Activated gamma-delta T cell treated with Interleukin-2 at 50 U/mL for 16 hours (primary cell): ENCODE results near the gene PRR18.
"Not testable (repeated sequence)": the region's sequence is repeated elsewhere in the genome, so short reads cannot be mapped to it uniquely, and the experiment has no call there.

Experiments used
- DNase-seq: peaks from one replicate; pipeline ENCODE4 v3.0.0-alpha.2; 2020

Gene PRR18, protein sequence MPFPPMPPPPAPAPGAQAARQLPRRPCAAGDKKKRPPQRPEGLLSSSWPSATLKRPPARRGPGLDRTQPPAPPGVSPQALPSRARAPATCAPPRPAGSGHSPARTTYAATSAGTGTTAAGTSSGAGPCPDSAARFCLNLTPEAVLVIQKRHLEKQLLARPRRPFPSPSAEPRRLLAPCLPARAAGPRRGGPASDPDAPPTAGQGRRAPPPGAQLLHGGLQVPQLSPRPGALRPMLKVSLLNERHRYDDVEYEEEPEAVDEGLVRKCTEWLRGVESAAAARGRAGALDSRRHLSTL

DNA sequence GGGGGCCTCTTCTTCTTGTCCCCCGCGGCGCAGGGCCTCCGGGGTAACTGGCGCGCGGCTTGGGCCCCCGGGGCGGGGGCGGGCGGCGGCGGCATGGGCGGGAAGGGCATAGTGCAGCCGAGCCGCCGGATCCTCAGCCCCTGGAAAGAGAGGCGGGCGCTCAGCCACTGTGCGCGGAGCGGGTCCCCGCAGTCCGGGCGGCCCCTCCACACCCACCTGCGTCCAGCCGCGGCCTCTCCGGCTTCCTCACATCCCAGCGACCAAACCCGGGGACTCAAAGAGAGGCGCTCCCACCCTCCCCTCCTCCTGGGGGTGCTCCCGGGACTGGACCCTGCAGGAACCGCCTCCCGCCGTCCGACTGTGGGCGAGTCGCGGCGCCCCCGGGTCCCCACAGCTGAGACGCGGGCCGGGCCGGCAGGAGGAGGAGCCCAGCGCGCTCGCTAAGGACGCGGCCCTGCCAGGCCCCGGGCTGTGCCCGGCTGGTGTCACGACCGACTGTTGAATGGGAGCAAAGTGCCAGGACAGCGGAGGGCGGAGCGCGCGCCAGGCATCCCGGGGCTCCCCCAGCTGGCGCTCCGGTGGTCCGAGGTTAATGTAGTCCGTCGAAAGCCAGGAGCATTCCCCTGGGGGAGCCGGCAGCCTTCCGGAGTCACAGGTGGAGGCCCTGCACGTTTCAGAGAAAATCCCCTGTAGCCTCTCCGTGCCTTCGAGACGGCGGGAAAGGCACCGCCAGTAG, at the start of gene PRR18:
TSS of gene PRR18 (minus strand) at position 360 of the 736 bp plus-strand sequence. CDS start at position 110, 250 bp downstream.
- no peak for DNase-seq

DNA sequence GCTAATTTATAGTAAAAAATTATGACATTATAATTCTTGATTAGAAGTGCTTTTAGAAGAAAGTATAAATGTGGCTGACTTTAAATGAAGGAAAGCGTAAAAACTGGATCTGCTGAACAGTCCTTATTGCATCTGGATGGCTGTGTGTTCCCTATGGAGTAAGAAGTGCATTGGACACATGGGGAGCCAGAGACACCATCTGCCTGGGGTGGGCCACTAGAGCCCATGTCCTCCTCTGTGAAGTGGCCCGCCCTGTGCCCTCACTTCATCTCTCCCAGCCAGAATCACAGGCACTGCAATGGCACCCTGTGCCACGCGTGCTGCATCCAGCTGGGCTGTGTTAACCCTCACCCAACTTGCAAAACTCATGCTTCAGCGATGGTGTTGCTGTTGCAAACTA, 47.4 kb upstream of the PRR18 start:
- DNase-seq, result no peak

DNA sequence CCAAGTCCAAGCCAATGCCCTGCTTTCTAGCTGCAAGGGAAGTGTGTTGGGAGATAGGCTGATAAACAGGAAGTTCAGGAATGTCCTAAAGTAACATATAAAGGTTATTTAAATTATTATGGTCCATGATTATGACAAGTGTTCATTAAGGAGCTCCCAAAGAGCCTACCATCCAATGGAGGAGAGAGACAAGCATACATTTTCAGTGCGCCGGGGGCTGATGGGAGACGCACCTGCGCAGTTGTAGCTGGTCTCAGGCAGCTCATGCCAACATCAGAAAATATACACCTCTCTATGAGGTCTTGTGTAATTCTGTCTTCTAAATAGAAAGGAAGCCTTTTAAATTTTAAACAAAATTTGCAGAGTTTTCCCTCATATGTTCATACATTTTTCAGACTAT, 46.8 kb upstream of the PRR18 start:
- no peak for DNase-seq

DNA sequence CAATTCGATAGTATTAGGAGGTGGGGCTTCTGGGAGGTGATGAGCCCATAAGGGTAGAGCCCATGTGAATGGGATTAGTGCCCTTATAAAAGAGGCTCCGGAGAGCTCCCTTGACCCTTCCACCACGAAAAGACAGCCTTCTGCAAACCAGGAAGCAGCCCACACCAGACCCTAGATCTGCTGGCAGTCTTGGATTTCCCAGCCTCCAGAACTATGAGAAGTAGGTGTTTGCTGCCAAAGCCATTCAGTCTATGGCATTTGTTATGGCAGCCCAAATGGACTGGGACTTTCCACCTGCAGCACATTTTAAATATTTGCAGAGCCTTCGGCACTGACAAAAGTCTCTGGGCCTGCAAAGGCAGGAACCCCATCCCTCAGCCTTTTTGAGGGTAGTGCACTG, 46.0 kb upstream of the PRR18 start:
- no peak for DNase-seq

DNA sequence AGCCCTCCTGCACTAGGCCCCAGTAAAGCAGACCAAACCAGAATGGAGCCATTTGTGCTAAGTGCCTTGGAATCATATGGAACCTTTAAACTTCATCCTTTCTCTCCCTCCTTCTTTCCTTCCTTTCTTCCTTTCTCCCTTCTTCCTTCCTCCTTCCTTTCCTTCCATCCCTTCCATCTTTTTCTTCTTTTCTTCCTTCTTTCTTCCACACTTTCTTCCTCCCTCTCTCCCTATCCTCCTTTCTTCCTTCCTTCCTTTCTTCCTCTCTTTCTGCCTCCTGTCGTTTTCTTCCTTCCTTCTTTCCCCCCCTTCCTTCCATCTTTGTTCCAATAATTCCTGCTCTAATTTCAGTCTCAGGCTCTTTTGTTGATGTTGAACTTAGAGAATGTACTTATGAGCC, 45.3 kb upstream of the PRR18 start:
- no peak for DNase-seq

DNA sequence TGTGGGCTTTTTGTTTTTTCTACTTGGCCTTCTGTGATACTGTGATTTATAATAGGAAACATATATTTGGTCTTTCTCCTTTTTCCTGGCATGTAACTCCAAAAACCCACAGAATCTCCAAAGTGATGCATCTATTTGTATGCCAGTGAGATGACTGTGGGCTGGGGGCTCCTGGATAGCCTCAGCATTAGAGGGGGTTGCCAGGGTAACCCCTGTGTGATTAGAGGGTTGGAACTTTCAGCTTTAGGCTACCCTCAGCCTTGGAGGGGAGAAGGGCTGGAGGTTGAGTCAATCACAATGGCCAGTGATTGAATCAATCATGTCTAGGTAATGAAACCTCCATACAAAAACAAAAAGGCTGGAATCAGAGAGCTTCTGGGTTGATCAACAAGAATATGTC, 44.7 kb upstream of the PRR18 start:
- DNase-seq, result no peak

DNA sequence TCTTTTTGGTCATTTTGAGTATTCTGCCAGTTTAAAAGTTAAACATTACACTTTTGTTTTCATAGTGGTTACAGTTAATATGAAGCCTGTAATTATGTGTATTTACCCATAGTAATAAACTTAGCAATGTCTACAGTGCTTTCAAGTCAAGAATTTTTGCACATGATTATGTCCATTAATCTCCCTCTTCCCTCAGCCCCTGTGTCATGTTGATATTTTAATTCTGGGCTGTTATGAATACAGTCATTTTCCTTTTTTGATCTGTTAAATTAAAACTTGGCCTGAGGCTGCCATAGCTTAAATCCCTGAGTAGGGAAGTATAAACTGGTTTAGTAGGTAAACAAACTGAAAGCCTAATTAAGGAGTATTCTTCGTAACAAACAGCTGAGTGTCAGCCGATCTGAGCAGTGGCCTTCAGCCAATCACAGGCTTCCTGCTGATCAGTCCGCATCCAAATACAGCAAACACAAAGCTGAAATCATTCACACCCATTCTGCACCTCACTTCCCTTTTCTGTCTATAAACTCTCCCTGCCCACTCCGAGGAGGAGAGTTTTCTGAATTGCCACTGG, 43.6 kb upstream of the PRR18 start:
- DNase-seq, result no peak

DNA sequence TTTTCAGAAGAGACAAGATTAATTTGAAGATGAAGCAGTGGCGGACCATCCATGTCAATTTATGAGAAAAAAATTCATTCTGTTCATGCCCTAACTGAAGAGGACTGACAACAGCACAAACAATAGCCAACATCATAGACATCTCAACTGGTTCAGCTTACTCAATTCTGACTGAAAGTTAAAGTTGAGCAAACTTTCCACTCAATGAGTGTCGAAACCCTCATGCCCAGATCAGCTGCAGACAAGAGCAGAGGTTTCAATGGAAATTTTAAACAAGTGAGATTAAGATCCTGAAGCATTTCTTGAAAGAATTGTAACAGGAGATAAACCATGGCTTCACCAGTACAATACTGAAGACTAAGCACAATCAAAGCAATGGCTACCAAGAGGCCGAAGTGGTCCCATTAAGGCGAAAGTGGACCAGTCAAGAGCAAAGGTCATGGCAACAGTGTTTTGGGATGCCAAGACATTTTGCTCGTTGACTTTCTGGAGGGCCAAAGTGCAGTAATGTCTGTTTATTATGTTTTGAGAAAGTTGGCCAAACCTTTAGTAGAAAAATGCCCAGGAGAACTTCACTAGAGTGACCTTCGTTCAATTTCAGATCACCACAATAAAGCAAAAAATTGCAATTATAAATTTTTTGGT, 40.2 kb upstream of the PRR18 start:
- DNase-seq, result no peak

DNA sequence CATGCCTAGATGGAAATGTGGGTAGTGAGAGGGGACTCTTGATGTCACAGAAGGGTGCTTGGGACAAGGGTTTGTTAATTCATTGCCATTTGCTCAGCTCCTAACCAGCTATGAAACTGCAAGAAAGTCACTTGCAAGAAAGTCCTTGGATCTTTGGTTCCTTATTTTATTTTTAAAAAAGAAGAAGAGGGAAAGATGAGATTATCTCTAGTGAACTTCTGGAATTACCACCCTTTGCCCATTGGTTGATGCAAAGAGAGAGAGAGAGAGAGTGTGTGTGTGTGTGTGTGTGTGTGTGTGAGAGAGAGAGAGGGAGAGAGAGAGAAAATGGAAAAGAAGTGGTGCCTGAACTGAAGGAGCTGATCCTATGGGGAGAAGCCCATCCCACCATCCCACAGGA, 38.8 kb upstream of the PRR18 start:
- DNase-seq, result no peak

DNA sequence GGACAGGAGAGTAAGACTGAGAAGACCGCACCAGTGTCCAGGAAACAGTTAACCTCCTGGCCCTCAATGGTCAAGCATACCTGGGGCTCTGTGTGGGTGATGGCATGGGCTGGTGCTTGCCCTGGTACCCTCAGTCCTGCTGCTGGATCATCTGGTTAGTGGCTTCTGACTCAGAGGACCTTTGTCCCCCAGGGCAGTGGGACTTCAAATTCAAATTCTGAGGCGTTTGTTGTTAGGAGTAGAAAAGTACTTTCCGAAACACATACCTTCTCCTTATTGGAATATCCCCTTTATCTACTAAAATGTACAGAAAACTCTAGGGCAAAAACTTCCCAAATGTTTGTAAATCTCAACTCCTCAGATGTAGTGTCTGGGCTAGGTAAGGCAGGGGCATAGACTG, 38.3 kb upstream of the PRR18 start:
- DNase-seq, result no peak

DNA sequence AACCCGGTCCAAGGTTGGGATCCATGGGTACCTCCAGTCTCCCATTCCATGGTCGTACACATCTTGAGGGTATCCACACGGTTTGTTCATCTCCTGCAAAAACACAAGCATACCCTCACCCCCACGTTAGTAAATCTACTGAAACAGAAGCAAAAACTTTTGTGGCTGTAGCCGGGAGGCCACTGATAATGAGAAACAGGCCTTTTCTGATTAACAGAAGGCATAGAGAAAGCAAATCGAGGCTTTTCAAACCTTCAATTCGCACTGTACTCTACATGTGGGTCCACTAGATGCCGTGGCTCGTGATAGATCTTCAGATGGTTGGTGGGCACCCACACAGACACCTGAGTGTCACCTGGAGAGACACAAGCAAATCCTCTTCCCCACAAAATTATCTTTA, 37.5 kb upstream of the PRR18 start:
- not testable (repeated sequence) for DNase-seq

DNA sequence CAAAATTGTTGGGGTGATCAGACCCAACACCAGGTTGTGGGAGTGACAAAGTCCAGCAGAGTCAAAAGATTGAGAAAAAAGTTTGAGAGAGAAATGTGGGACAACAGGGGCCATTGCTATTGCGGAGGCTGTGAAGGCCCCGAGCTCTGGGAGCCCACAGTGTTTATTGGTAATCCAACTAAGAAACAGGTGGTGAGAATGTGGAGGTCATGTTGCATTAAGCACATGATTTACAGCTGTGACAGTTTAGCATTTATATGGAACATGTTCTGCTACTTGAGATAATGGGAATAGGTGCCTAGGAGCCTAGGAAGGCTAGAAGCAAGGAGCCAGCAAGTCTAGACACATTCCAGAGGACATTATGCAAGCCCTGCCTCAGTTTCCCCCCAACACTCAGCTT, 36.7 kb upstream of the PRR18 start:
- not testable (repeated sequence) for DNase-seq

DNA sequence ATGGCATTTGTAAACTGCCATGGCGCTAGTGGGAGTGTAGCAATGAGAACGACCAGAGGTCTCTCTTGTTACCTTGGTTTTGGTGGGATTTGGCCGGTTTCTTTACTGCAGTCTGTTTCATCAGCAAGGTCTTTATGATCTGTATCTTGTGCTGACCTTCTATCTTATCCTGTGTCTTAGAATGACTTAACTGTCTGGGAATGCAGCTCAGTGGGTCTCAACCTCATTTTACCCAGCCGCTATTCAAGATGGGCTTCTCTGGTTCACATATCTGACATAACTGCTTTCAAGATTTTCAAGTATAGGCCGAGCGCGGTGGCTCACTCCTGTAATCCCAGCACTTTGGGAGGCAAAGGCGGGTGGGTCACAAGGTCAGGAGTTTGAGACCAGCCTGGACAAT, 36.0 kb upstream of the PRR18 start:
- no peak for DNase-seq

DNA sequence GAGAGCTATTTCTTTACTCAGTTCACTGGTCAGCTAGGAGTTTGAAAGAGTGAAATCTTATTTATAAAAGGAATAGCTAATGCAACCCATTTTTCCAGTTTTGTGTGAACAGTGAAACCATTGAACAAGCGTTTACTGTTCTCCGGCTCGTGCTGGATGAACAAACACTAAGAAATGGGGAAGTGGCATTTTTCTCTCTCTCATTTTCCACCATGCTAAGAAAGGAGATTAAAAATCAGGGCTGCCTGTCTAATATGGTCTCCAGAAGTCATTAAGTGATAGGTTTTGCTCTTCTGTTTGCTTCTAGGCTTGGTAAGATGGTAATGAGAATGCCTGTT, 34.9 kb upstream of the PRR18 start:
- no peak for DNase-seq

DNA sequence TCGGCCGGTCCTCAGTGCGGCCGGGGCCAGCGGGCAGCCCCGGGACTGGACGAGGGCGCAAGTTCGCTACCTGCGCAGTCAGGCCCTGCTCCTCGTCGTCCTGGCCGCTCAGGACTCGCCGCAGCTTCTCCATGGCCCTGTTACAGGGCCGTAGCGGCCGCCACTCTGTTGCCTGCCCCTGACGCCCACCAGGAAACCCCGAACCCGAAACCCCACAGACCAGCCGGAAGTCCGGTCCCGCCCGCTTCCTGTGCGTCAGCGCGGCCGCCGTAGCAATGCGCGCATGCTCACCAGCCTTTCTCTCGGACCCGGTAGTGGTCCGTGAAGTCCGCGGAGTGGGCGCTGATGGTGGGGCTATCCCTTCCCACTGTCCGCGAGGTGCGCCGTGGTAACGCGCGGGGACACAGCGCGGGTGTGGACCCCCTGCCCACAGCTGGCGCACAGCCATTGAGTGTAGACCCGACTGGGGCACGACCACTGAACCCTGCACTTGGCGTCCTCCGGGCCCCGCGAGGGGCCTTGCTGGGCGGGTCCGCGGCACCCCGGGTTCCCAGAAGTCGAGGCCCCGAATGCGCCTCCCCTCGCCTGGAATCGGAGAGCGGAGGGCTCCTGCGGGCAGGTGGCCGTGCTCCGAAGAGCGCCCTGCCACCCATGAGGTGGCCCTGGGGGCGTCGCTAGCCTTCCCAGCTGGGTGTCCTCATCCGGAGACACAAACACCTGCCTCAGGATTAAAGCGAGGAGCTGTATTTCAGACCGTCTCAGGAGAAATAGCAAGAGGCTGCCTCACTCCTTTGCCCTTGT, 34.4 kb upstream of the PRR18 start, which contains the start of gene SFT2D1:
TSS of gene SFT2D1 (minus strand) at position 197 of the 801 bp plus-strand sequence. CDS start at position 133, 64 bp downstream.
- DNase-seq, result peak; percentile 69

DNA sequence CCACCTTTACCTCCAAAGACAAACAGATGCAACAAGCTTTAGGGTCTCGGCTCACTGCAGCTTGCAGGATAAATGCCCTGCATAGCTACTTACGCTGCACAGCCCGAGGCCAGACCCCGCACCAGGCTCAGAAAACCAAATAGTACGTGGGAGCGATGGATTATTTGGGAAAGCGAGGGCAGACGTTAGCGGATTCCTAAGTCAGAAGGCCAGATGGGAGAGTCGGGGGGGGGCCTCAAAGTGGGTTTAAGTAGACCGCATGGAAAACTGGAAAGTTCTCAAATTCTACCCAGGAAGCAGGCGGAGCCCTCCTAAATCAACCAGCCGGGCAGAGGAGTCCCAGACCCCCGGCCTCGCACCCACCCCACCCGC, 33.8 kb upstream of the PRR18 start:
- no peak for DNase-seq

DNA sequence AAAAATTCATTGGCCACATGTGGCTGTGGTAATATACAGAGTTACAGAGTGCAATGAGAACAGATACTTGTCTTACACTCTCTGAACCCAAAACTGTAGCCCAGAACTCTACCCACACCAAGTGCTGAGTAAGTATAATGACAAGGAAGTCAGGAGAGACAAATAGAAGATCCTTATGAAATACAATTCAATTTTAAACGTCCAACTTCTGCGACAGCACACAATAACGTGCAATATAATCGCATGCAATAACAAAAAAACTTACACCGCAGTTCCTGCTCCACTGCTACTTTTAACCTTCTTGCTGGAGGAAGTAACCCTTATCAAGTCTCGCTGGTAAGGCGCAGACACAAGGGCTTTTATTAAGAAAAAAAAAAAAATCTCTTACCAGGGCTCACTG, 33.3 kb upstream of the PRR18 start:
- DNase-seq, result no peak

DNA sequence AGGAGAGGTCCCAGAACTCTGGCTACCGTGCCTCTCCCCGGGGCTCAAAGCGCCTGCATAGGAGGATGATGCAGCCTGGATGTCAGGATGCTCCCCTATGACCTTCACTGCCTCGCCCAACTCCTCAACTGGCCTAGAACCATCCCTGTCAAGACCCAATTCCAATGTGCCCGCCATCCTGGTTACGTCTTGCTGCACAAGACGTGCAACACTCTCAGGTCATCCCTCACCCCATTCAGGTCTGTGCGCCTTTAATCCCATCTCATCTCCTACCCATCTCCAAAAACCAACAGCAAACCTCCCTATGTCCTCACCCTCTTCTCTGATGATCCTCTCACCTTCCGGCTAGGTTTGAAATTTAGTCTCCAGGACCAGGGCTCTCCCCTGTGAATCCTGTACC, 30.7 kb upstream of the PRR18 start:
- DNase-seq, result no peak

DNA sequence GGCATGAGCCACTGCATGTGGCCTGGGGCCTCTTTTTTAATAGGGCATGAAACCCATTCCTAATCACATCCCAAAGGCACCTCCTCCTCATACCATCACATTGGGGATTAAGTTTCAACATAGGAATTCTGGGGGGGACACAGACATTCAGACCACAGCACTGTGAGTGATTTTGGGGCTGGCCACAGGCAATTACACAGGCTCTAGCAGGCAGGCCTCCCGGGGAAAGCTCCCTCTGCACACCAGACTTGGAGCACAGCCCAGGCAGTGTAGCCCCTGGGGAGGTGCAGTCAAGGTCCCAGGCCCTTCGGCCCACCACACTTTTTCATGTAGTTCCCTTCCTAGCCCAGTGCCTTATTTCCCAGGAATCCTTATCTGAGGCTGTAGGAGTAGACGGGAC, 28.7 kb upstream of the PRR18 start:
- no peak for DNase-seq

DNA sequence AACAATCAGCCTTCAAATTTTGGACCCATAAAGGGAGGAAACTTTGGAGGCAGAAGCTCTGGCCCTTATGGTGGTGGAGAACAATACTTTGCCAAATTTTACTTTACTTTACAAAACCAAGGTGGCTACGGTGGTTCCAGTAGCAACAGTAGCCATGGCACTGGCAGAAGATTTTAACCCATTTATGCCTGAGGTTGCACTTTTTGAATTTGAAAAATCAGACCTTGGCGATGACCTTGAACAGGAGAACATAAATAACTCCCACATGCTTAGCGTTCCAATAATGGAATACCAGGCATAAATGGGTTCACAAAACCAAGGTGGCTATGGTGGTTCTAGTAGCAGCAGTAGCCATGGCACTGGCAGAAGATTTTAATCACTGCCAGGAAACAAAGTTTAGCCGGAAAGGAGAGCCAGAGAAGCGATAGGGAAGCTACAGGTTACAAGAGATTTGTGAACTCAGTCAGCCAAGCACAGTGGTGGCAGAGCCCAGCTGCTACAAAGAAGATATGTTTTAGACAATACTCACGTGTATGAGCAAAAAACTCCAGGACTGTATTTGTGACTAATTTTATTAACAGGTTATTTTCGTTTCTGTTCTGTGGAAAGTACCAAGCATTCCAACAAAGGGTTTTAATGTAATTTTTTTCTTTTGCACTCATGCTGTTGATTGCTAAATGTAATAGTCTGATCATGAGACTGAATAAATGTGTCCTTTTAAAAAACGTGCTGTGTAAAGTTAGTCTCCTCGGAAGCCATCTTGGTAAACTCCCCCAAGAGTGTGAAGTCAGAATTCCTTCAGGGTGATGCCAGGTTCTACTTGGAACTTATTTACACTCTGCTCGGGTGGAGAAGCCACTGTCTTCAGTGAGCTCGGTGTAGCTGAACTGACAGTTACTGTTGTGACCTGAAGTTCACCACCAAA, 27.4 kb upstream of the PRR18 start:
- no peak for DNase-seq

DNA sequence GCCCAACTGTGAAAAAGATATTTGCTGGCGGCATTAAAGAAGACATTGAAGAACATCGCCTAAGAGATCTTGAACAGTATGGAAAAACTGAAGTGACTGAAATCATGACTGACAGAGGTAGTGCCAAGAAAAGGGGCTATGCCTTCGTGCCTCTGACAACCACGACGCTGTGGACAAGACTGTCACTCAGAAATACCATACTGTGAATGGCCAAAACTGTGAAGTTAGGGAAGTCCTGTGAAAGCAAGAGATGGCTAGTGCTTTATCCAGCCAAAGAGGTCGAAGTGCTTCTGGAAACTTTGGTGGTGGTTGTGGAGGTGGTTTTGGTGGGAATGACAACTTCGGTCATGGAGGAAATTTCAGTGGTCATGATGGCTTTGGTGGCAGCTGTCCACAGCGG, 26.7 kb upstream of the PRR18 start:
- no peak for DNase-seq
